Measurements from ENCODE around the gene SCRN1.

SCRN1 gene

DNA sequence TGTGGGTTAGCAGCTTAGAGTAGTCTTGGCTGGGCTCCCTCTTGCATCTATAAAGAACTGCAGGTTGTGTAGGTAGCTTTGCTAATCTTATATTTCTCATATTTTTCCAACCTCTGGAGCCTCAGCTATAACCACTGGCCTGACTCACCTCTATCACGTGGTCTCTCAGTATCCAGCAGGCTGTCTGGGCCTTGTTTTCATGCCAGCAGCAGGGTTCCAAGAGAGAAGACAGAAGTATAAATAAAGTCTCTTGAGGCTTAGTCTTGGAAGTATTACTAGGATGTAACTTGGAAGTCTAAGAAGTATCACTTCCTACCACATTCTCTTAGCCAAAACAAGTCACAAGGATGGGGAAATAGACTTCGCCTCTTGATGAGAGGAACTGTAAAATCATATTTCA, 110.0 kb downstream of the SCRN1 start:
- Histone ChIP-seq H3K4me2 (ENCODE audit: low read depth, low read length) (no peak overlapping the region), H2AFZ (ENCODE audit: low read length) (no peak overlapping the region), H3K36me3 (replicated peaks; ENCODE audit: insufficient read depth, low read length) (no peaks in the 10 kb centered on the region), H3K9me3 (replicated peaks; ENCODE audit: insufficient read depth, low read length) (no peaks in the 10 kb centered on the region), H3F3A (ENCODE audit: insufficient read depth, low read length) (no peaks in the 10 kb centered on the region), H3K27ac (ENCODE audit: low read length) (no peak overlapping the region), H4K20me1 (ENCODE audit: insufficient read depth, low read length) (no peaks in the 10 kb centered on the region), H3K9me2 (replicated peaks; ENCODE audit: insufficient read depth, low read length) (no peaks in the 10 kb centered on the region), H3K9ac (ENCODE audit: low read length) (no peak overlapping the region), H3K79me2 (ENCODE audit: low read length) (no peaks in the 10 kb centered on the region), H3K27me3 (replicated peaks; ENCODE audit: insufficient read depth, low read length) (no peaks in the 10 kb centered on the region), H3K4me1 (ENCODE audit: low read length) (no peaks in the 10 kb centered on the region), H3K4me3 (ENCODE audit: low read length) (no peak overlapping the region)
- no peak for DNase-seq
- TF ChIP-seq EZH2phosphoT487 (IDR thresholded peaks at IDR 0.05; ENCODE audit: low read length) (no peak), EZH2 (optimal IDR thresholded peaks at IDR 0.05; ENCODE audit: low read depth, low read length) (no peak)
- TF ChIP-seq, protein P1, sequence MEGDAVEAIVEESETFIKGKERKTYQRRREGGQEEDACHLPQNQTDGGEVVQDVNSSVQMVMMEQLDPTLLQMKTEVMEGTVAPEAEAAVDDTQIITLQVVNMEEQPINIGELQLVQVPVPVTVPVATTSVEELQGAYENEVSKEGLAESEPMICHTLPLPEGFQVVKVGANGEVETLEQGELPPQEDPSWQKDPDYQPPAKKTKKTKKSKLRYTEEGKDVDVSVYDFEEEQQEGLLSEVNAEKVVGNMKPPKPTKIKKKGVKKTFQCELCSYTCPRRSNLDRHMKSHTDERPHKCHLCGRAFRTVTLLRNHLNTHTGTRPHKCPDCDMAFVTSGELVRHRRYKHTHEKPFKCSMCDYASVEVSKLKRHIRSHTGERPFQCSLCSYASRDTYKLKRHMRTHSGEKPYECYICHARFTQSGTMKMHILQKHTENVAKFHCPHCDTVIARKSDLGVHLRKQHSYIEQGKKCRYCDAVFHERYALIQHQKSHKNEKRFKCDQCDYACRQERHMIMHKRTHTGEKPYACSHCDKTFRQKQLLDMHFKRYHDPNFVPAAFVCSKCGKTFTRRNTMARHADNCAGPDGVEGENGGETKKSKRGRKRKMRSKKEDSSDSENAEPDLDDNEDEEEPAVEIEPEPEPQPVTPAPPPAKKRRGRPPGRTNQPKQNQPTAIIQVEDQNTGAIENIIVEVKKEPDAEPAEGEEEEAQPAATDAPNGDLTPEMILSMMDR (IDR thresholded peaks at IDR 0.05; ENCODE audit: low read length), result no peak

DNA sequence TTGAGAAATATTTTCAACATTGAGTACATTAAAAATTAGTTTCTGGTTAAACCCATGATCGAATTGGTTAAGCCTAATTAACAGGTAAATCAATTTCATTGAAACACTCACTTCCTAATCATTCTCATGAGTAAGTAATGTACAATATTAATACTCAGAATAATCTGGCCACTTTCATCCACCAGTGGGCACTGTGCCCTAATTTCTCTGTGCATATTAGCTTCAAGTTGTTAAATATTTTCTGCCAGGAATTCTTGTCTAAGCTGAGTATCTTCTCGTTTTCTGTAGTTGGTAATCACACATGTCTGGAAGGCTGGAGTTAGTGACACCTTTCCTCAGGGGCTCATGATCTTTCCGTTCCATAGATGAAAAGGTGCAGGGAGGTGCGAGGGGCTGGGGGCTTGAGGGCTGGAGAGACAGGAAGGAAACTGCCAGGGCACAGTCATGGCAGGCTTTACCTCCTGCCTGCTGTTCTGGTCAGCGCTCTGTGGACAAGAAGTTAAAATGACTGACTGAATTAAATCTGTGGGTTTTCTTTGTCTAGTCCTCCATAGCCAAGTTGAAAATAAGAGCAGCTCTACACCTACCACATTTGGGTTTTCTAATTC, 111.4 kb downstream of the SCRN1 start:
- no peaks in the 10 kb centered on the region for H3K36me3 ChIP-seq (replicated peaks; ENCODE audit: insufficient read depth, low read length)
- H3K4me3 ChIP-seq (ENCODE audit: low read length), result no peak overlapping the region
- H3K4me2 ChIP-seq (ENCODE audit: low read depth, low read length), result no peak overlapping the region
- no peaks in the 10 kb centered on the region for H3K9me3 ChIP-seq (replicated peaks; ENCODE audit: insufficient read depth, low read length)
- no peak overlapping the region for H3K9ac ChIP-seq (ENCODE audit: low read length)
- peak; percentile 55 for DNase-seq
- H2AFZ ChIP-seq (ENCODE audit: low read length), result no peak overlapping the region
- H3K9me2 ChIP-seq (replicated peaks; ENCODE audit: insufficient read depth, low read length), result no peaks in the 10 kb centered on the region
- no peaks in the 10 kb centered on the region for H3K79me2 ChIP-seq (ENCODE audit: low read length)
- no peak overlapping the region for H3K27ac ChIP-seq (ENCODE audit: low read length)
- H4K20me1 ChIP-seq (ENCODE audit: insufficient read depth, low read length), result no peaks in the 10 kb centered on the region
- no peaks in the 10 kb centered on the region for H3K27me3 ChIP-seq (replicated peaks; ENCODE audit: insufficient read depth, low read length)
- H3K4me1 ChIP-seq (ENCODE audit: low read length), result peaks cover 11% of the 10 kb centered on the region
- TF ChIP-seq EZH2 (optimal IDR thresholded peaks at IDR 0.05; ENCODE audit: low read depth, low read length) (no peak), EZH2phosphoT487 (IDR thresholded peaks at IDR 0.05; ENCODE audit: low read length) (no peak)
- TF ChIP-seq, protein P1 (IDR thresholded peaks at IDR 0.05; ENCODE audit: low read length), result peak; percentile 70
- no peaks in the 10 kb centered on the region; the same call in 1 of the 2 replicates for H3F3A ChIP-seq (ENCODE audit: insufficient read depth, low read length)

DNA sequence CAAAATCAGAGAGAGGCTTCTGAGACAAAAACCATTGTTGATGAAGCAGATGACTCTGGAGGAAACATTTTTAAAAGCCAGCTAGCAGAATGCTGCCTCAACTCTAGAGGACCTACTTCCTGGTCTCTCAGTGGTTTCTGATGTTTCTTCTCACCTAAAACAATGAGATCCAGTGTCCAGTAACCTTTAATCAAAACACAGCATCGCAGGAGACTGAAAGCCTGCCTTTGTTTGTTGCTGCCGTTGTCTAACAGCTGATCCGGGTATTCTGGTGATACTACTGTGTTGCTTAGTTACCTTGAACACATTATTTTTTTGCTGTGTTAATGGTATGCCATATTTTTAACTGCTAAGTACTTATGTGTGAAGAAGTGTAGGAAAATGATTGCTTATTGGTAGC, 112.4 kb downstream of the SCRN1 start:
- no peak overlapping the region for H3K4me3 ChIP-seq (ENCODE audit: low read length)
- H3K36me3 ChIP-seq (replicated peaks; ENCODE audit: insufficient read depth, low read length), result no peaks in the 10 kb centered on the region
- no peaks in the 10 kb centered on the region for H4K20me1 ChIP-seq (ENCODE audit: insufficient read depth, low read length)
- no peak for TF ChIP-seq EZH2phosphoT487 (IDR thresholded peaks at IDR 0.05; ENCODE audit: low read length)
- TF ChIP-seq EZH2 (optimal IDR thresholded peaks at IDR 0.05; ENCODE audit: low read depth, low read length), result no peak
- TF ChIP-seq, protein P1 (IDR thresholded peaks at IDR 0.05; ENCODE audit: low read length), result no peak
- H3K4me1 ChIP-seq (ENCODE audit: low read length), result peaks cover 15% of the 10 kb centered on the region
- H3K9ac ChIP-seq (ENCODE audit: low read length), result no peak overlapping the region
- H3K27me3 ChIP-seq (replicated peaks; ENCODE audit: insufficient read depth, low read length), result no peaks in the 10 kb centered on the region
- no peaks in the 10 kb centered on the region; the same call in 1 of the 2 replicates for H3F3A ChIP-seq (ENCODE audit: insufficient read depth, low read length)
- no peak overlapping the region for H3K27ac ChIP-seq (ENCODE audit: low read length)
- no peaks in the 10 kb centered on the region for H3K9me3 ChIP-seq (replicated peaks; ENCODE audit: insufficient read depth, low read length)
- H3K79me2 ChIP-seq (ENCODE audit: low read length), result no peaks in the 10 kb centered on the region
- DNase-seq, result no peak
- no peak overlapping the region for H3K4me2 ChIP-seq (ENCODE audit: low read depth, low read length)
- H2AFZ ChIP-seq (ENCODE audit: low read length), result no peak overlapping the region
- no peaks in the 10 kb centered on the region for H3K9me2 ChIP-seq (replicated peaks; ENCODE audit: insufficient read depth, low read length)
